Nephron (organoid): Measurements from ENCODE around the gene C20orf96.

Experiments used
- H3K27ac Mint-ChIP-seq, 3 experiments: 2 replicates each; pipeline ENCODE4 v1.8.0; 2020; ENCODE audit warnings: mixed read lengths in 3 of 3, mild to moderate bottlenecking in 2 of 3, moderate library complexity in 1 of 3
- H3K27me3 Mint-ChIP-seq: 2 replicates; pipeline ENCODE4 v1.8.0; 2021; ENCODE audit warnings: low read depth, mild to moderate bottlenecking, moderate library complexity, mixed read lengths
- H3K36me3 Mint-ChIP-seq: 2 replicates; pipeline ENCODE4 v1.8.0; 2020; ENCODE audit warnings: low read depth, mixed read lengths
- H3K4me1 Mint-ChIP-seq: 2 replicates; pipeline ENCODE4 v1.8.0; 2020; ENCODE audit warnings: mixed read lengths
- H3K4me3 Mint-ChIP-seq, 3 experiments: 2 replicates each; pipeline ENCODE4 v1.8.0; 2020; ENCODE audit warnings: mild to moderate bottlenecking in 3 of 3, mixed read lengths in 3 of 3, moderate library complexity in 2 of 3
- H3K9me3 Mint-ChIP-seq: 2 replicates; pipeline ENCODE4 v1.8.0; 2020; ENCODE audit warnings: mixed read lengths
- CTCF ChIP-seq, 3 experiments: fragments of 200-600 bp; sonication (generic); IDR thresholded peaks; one replicate each; pipeline ENCODE4 v1.5.0; 2021; ENCODE audit warnings: antibody characterized with exemption in 3 of 3; ENCODE audit not compliant: unreplicated experiment in 3 of 3

C20orf96 gene

GRCh38 chr20:309306-309840 is 18.8 kb upstream of the C20orf96 start:
- no peaks in the 10 kb centered on the region for H3K27me3 Mint-ChIP-seq
- peak overlapping the region; percentile 84 to 86 (median 85) for H3K4me3 Mint-ChIP-seq
- peak overlapping the region; percentile 99 to 100 (median 99) for H3K27ac Mint-ChIP-seq
- no peak for TF ChIP-seq CTCF (IDR thresholded peaks at IDR 0.05; ENCODE audit: unreplicated experiment in 3 of 3)
- peaks cover 33% of the 10 kb centered on the region for H3K4me1 Mint-ChIP-seq
- H3K36me3 Mint-ChIP-seq, result peaks cover 3% of the 10 kb centered on the region
- H3K9me3 Mint-ChIP-seq, result no peaks in the 10 kb centered on the region

- H3K4me3 Mint-ChIP-seq, result peak overlapping the region; percentile 84 to 86 (median 85)
- no peaks in the 10 kb centered on the region for H3K27me3 Mint-ChIP-seq
- H3K9me3 Mint-ChIP-seq, result no peaks in the 10 kb centered on the region
These were observed 18.0 kb upstream of the C20orf96 start for GRCh38 chr20:308427-309038.

GRCh38 chr20:305745-306144 is 15.2 kb upstream of the C20orf96 start:
- Mint-ChIP-seq H3K4me3 (no peak overlapping the region), H3K36me3 (peaks cover 9% of the 10 kb centered on the region), H3K9me3 (no peaks in the 10 kb centered on the region), H3K4me1 (peaks cover 54% of the 10 kb centered on the region), H3K27ac (peak overlapping the region in 1 of 3 experiments; percentile 64), H3K27me3 (no peaks in the 10 kb centered on the region)
- no peak for TF ChIP-seq CTCF (IDR thresholded peaks at IDR 0.05; ENCODE audit: unreplicated experiment in 3 of 3)

More at GRCh38 chr20:308427-309038, 18.0 kb upstream of the C20orf96 start:
- H3K36me3 Mint-ChIP-seq, result peaks cover 4% of the 10 kb centered on the region
- H3K4me1 Mint-ChIP-seq, result peaks cover 38% of the 10 kb centered on the region
- TF ChIP-seq CTCF (IDR thresholded peaks at IDR 0.05; ENCODE audit: unreplicated experiment in 3 of 3), result no peak
- H3K27ac Mint-ChIP-seq, result peak overlapping the region; percentile 99 to 100 (median 99)

- Mint-ChIP-seq H3K4me1 (peaks cover 47% of the 10 kb centered on the region), H3K4me3 (peak overlapping the region in 1 of 3 experiments; percentile 15), H3K9me3 (no peaks in the 10 kb centered on the region), H3K27me3 (no peaks in the 10 kb centered on the region), H3K27ac (peak overlapping the region; percentile 96 to 98 (median 97)), H3K36me3 (peaks cover 20% of the 10 kb centered on the region)
- no peak for TF ChIP-seq CTCF (IDR thresholded peaks at IDR 0.05; ENCODE audit: unreplicated experiment in 3 of 3)
These were observed 11.6 kb upstream of the C20orf96 start for GRCh38 chr20:301886-302848.

GRCh38 chr20:300345-300990 is 9.9 kb upstream of the C20orf96 start:
- Mint-ChIP-seq H3K4me3 (peak overlapping the region; percentile 96 to 99 (median 99)), H3K27ac (peak overlapping the region; percentile 96 to 98 (median 97)), H3K36me3 (peaks cover 20% of the 10 kb centered on the region), H3K4me1 (peaks cover 60% of the 10 kb centered on the region), H3K9me3 (no peaks in the 10 kb centered on the region), H3K27me3 (no peaks in the 10 kb centered on the region)
- TF ChIP-seq CTCF (IDR thresholded peaks at IDR 0.05; ENCODE audit: unreplicated experiment in 3 of 3), result no peak
